Endothelial cell of umbilical vein (primary cell): Measurements from ENCODE around the gene SUFU.

Source experiments
- MYC ChIP-seq: IDR thresholded peaks from one replicate; pipeline ENCODE4 v1.6.1; 2011; ENCODE audit warnings: mild to moderate bottlenecking, low read depth, low read length
- TF ChIP-seq, protein P1 (sequence below), 2 donors: IDR thresholded peaks; 1 replicate in 1 of 2; 2 replicates in 1 of 2; pipeline ENCODE4 v1.5.1; 2011; ENCODE audit warnings: low read length in 2 of 2, mild to moderate bottlenecking in 2 of 2, moderate library complexity in 2 of 2, control low read depth in 1 of 2, inconsistent platforms in 1 of 2, low read depth in 1 of 2; ENCODE audit not compliant: insufficient read depth in 1 of 2; ENCODE audit errors: extremely low read depth in 1 of 2

DNA sequence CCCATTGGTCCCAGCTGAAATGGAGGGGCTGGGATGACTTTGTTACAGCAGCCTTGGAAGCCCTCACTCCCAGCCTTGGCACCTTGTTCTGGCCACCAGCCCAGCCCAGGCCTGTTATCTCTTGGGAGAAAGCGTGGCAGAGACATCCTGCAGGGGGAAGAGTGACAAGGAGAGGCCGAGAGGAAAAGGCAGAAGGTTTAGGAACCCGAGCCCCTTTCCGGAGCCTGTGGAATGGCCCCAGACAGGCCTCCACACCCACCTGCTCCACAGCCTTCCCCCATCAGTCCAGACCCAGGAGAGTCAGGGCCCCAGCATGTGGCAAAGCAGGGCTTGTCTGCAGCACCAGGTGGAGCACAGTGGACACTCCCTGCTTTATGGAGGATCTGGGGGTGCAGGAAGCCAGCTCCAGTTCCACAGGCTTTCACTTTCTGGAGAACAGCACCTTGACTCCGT, 116.4 kb downstream of the SUFU start:
- TF ChIP-seq, protein P1, sequence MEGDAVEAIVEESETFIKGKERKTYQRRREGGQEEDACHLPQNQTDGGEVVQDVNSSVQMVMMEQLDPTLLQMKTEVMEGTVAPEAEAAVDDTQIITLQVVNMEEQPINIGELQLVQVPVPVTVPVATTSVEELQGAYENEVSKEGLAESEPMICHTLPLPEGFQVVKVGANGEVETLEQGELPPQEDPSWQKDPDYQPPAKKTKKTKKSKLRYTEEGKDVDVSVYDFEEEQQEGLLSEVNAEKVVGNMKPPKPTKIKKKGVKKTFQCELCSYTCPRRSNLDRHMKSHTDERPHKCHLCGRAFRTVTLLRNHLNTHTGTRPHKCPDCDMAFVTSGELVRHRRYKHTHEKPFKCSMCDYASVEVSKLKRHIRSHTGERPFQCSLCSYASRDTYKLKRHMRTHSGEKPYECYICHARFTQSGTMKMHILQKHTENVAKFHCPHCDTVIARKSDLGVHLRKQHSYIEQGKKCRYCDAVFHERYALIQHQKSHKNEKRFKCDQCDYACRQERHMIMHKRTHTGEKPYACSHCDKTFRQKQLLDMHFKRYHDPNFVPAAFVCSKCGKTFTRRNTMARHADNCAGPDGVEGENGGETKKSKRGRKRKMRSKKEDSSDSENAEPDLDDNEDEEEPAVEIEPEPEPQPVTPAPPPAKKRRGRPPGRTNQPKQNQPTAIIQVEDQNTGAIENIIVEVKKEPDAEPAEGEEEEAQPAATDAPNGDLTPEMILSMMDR (IDR thresholded peaks at IDR 0.05; ENCODE audit: extremely low read depth in 1 of 2, insufficient read depth in 1 of 2, low read depth in 1 of 2, low read length in 2 of 2): no peak
- no peak for TF ChIP-seq MYC
